ENCODE data around the gene ADPRM.

- TF ChIP-seq, protein P1, sequence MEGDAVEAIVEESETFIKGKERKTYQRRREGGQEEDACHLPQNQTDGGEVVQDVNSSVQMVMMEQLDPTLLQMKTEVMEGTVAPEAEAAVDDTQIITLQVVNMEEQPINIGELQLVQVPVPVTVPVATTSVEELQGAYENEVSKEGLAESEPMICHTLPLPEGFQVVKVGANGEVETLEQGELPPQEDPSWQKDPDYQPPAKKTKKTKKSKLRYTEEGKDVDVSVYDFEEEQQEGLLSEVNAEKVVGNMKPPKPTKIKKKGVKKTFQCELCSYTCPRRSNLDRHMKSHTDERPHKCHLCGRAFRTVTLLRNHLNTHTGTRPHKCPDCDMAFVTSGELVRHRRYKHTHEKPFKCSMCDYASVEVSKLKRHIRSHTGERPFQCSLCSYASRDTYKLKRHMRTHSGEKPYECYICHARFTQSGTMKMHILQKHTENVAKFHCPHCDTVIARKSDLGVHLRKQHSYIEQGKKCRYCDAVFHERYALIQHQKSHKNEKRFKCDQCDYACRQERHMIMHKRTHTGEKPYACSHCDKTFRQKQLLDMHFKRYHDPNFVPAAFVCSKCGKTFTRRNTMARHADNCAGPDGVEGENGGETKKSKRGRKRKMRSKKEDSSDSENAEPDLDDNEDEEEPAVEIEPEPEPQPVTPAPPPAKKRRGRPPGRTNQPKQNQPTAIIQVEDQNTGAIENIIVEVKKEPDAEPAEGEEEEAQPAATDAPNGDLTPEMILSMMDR (IDR thresholded peaks at IDR 0.05) = no peak
- TF ChIP-seq TCF7L2 (IDR thresholded peaks at IDR 0.05; ENCODE audit: low read depth, low read length) = no peak
These were observed 31.0 kb downstream of the ADPRM start for GRCh38 chr17:10728331-10728892.

Data from Panc1 (cell line).